GM12891 (cell line): Measurements from ENCODE around the gene CNTN5.

ENCODE experiments used
- POLR2A ChIP-seq: IDR thresholded peaks from 2 replicates; pipeline ENCODE4 v1.6.1; 2011; ENCODE audit warnings: low read depth, low read length, control low read depth
- POLR2AphosphoS5 ChIP-seq: IDR thresholded peaks from 2 replicates; pipeline ENCODE4 v1.6.1; 2011; ENCODE audit warnings: low read depth, low read length, control low read depth
- TAF1 ChIP-seq: IDR thresholded peaks from 2 replicates; pipeline ENCODE4 v1.6.1; 2011; ENCODE audit warnings: low read depth, low read length, control low read depth

DNA sequence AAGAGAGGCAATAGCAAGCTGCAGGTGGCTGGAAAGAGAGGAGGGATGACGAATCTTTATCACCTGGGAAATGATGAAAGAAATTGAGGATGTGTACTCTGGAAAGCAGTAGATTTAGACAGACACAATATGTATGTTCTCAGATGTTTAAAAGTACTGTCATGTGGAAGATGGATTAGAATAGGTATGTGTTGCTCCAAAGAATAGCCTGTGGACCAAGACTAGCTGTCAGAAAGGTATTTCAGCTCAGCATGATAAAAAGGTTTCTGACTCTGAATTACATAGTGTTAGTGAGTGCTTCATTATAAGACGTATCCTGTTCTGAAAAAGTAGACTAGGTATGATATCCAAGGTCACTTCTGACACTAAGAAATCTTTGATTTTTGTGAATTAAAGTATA lies 322.4 kb downstream of the CNTN5 start:
- TF ChIP-seq POLR2AphosphoS5 (no peak), POLR2A (no peak), TAF1 (no peak)
